Neural cell (in vitro differentiated cells): ENCODE data around the gene BUD31. TPM values are rescaled to one million over a fixed set of nuclear protein-coding genes. Genes with fewer than 3 reads are reported as not detected.

Experiments used
- H2AFZ ChIP-seq: fragments of 200-600, 300-800 bp; sonication (generic), shearing (Covaris generic); 2 replicates; pipeline ENCODE4 v1.6.0; 2014; ENCODE audit warnings: low read depth, mild to moderate bottlenecking, antibody characterized with exemption, low read length, moderate library complexity
- H3F3A ChIP-seq: fragments of 200-600 bp; shearing (Covaris generic); 2 replicates; pipeline ENCODE4 v1.6.1; 2016; ENCODE audit warnings: mild to moderate bottlenecking, moderate library complexity, mixed read lengths, antibody characterized with exemption, low read length; ENCODE audit not compliant: insufficient read depth, poor library complexity, severe bottlenecking
- H3K27ac ChIP-seq: fragments of 200-600, 300-800 bp; sonication (generic), shearing (Covaris generic); 2 replicates; pipeline ENCODE4 v1.5.1; 2014; ENCODE audit warnings: mild to moderate bottlenecking, low read length, moderate library complexity
- H3K27me3 ChIP-seq: fragments of 300-800, 200-600 bp; sonication (generic), shearing (Covaris generic); 2 replicates; pipeline ENCODE4 v1.6.0; 2014; ENCODE audit warnings: mild to moderate bottlenecking, low read depth, low read length, moderate library complexity; ENCODE audit not compliant: insufficient read depth
- H3K36me3 ChIP-seq: fragments of 300-800, 200-600 bp; sonication (generic), shearing (Covaris generic); 2 replicates; pipeline ENCODE4 v1.5.1; 2014; ENCODE audit warnings: mild to moderate bottlenecking, antibody characterized with exemption, low read length, moderate library complexity; ENCODE audit not compliant: insufficient read depth
- H3K4me2 ChIP-seq: fragments of 300-800, 200-600 bp; sonication (generic), shearing (Covaris generic); 2 replicates; pipeline ENCODE4 v1.6.0; 2014; ENCODE audit warnings: mild to moderate bottlenecking, low read length
- H3K4me3 ChIP-seq: fragments of 300-800, 200-600 bp; sonication (generic), shearing (Covaris generic); 2 replicates; pipeline ENCODE4 v1.5.1; 2014; ENCODE audit warnings: mild to moderate bottlenecking, low read length, moderate library complexity
- H3K79me2 ChIP-seq: fragments of 200-600 bp; shearing (Covaris generic); replicated peaks from 2 replicates; pipeline ENCODE4 v1.6.0; 2014; ENCODE audit warnings: mild to moderate bottlenecking, low read length, moderate library complexity; ENCODE audit not compliant: insufficient read depth
- H3K9ac ChIP-seq: fragments of 300-800, 200-600 bp; sonication (generic), shearing (Covaris generic); 2 replicates; pipeline ENCODE4 v1.6.1; 2016; ENCODE audit warnings: mild to moderate bottlenecking, low read length, mixed read lengths
- H3K9me2 ChIP-seq: fragments of 200-600 bp; shearing (Covaris generic); 2 replicates; pipeline ENCODE4 v1.6.1; 2016; ENCODE audit warnings: mild to moderate bottlenecking, low read length, mixed read lengths; ENCODE audit not compliant: insufficient read depth
- H3K9me3 ChIP-seq: fragments of 200-600, 300-800 bp; sonication (generic), shearing (Covaris generic); 2 replicates; pipeline ENCODE4 v1.6.1; 2016; ENCODE audit warnings: mild to moderate bottlenecking, mixed run types, low read length, moderate library complexity, mixed read lengths
- H4K20me1 ChIP-seq: fragments of 200-600 bp; shearing (Covaris generic); 2 replicates; pipeline ENCODE4 v1.6.1; 2016; ENCODE audit warnings: mild to moderate bottlenecking, mixed run types; ENCODE audit not compliant: insufficient read depth
- CTCF ChIP-seq: fragments of 450-650 bp; IDR thresholded peaks from 2 replicates; pipeline ENCODE4 v1.5.1; 2014; ENCODE audit warnings: antibody characterized with exemption, mild to moderate bottlenecking, moderate library complexity; ENCODE audit not compliant: poor library complexity, severe bottlenecking
- EP300 ChIP-seq: fragments of 450-650 bp; conservative IDR thresholded peaks from 2 replicates; pipeline ENCODE4 v1.6.1; 2014; ENCODE audit warnings: antibody characterized with exemption, mild to moderate bottlenecking, moderate library complexity; ENCODE audit not compliant: poor library complexity, severe bottlenecking
- EZH2 ChIP-seq: fragments of 200-600, 300-800 bp; shearing (Covaris generic), sonication (generic); IDR thresholded peaks from 2 replicates; pipeline ENCODE4 v1.6.1; 2014; ENCODE audit warnings: antibody characterized with exemption, low read length, borderline replicate concordance, mild to moderate bottlenecking; ENCODE audit not compliant: insufficient read depth, poor library complexity, severe bottlenecking
- MXI1 ChIP-seq: fragments of 450-650 bp; conservative IDR thresholded peaks from 2 replicates; pipeline ENCODE4 v1.6.1; 2014; ENCODE audit warnings: antibody characterized with exemption, mild to moderate bottlenecking; ENCODE audit not compliant: poor library complexity, severe bottlenecking
- POLR2AphosphoS5 ChIP-seq: IDR thresholded peaks from 2 replicates; pipeline ENCODE4 v1.6.1; 2012
- RAD21 ChIP-seq: fragments of 450-650 bp; conservative IDR thresholded peaks from 2 replicates; pipeline ENCODE4 v1.6.1; 2014; ENCODE audit warnings: antibody characterized with exemption, mild to moderate bottlenecking, moderate library complexity
- REST ChIP-seq: IDR thresholded peaks from 2 replicates; pipeline ENCODE4 v1.6.1; 2012; ENCODE audit warnings: borderline replicate concordance
- SMC3 ChIP-seq: fragments of 450-650 bp; conservative IDR thresholded peaks from 2 replicates; pipeline ENCODE4 v1.6.1; 2014; ENCODE audit warnings: antibody characterized with exemption, mild to moderate bottlenecking, moderate library complexity; ENCODE audit not compliant: poor library complexity
- TAF1 ChIP-seq: IDR thresholded peaks from 2 replicates; pipeline ENCODE4 v1.6.1; 2012; ENCODE audit warnings: low read depth
- polyA plus RNA-seq: library from polyadenylated mRNA; depleted of rRNA; stranded (reverse); fragments of >200 nt; gene quantifications from 2 replicates; pipeline ENCODE4 v1.2.3, GENCODE V29; 2014

Gene BUD31
- polyA plus RNA-seq, 1 donor from 2014 or later = 251 TPM

- H3K79me2 ChIP-seq = peaks cover 48% of the 10 kb centered on the region
- no peaks in the 10 kb centered on the region for H3K9me2 ChIP-seq
- TF ChIP-seq REST = no peak
- no peak for TF ChIP-seq TAF1
- no peak for TF ChIP-seq EP300
- no peak for TF ChIP-seq RAD21
- TF ChIP-seq CTCF = no peak
- TF ChIP-seq POLR2AphosphoS5 = no peak
- TF ChIP-seq SMC3 = no peak
- no peak for TF ChIP-seq EZH2
- no peak for TF ChIP-seq MXI1
- no peak overlapping the region for H3K9ac ChIP-seq
- no peaks in the 10 kb centered on the region for H3F3A ChIP-seq
- H4K20me1 ChIP-seq = no peaks in the 10 kb centered on the region
- no peak overlapping the region for H2AFZ ChIP-seq
- H3K27me3 ChIP-seq = no peaks in the 10 kb centered on the region
- H3K4me3 ChIP-seq = no peak overlapping the region
- no peak overlapping the region for H3K4me2 ChIP-seq
- no peak overlapping the region for H3K27ac ChIP-seq
- H3K9me3 ChIP-seq = no peaks in the 10 kb centered on the region
- no peaks in the 10 kb centered on the region for H3K36me3 ChIP-seq
Observed at GRCh38 chr7:99461221-99461620, 52.5 kb downstream of the BUD31 start.

- H3K9ac ChIP-seq = peak overlapping the region; percentile 87
- peak overlapping the region; percentile 85 for H3K4me3 ChIP-seq
- H3K27me3 ChIP-seq = no peaks in the 10 kb centered on the region
- H3K27ac ChIP-seq = peak overlapping the region; percentile 75
- peak overlapping the region; percentile 97 for H3K4me2 ChIP-seq
- no peaks in the 10 kb centered on the region for H4K20me1 ChIP-seq
- H3K36me3 ChIP-seq = no peaks in the 10 kb centered on the region
- H3K79me2 ChIP-seq = peaks cover 49% of the 10 kb centered on the region
- no peaks in the 10 kb centered on the region for H3K9me3 ChIP-seq
- H2AFZ ChIP-seq = peak overlapping the region; percentile 92
- no peak for TF ChIP-seq CTCF
- TF ChIP-seq MXI1 = no peak
- no peak for TF ChIP-seq EZH2
- no peak for TF ChIP-seq REST
- no peak for TF ChIP-seq SMC3
- TF ChIP-seq EP300 = no peak
- no peak for TF ChIP-seq TAF1
- TF ChIP-seq POLR2AphosphoS5 = no peak
- no peak for TF ChIP-seq RAD21
- H3F3A ChIP-seq = no peaks in the 10 kb centered on the region
- H3K9me2 ChIP-seq = no peaks in the 10 kb centered on the region
Observed at GRCh38 chr7:99465421-99465768, 56.6 kb downstream of the BUD31 start.
